GM12864 (cell line): ENCODE measurements around the gene TULP1.

ENCODE experiments used
- DNase-seq: peaks from one replicate; pipeline ENCODE4 v3.0.0-alpha.2; 2011; ENCODE audit warnings: low read depth
- H3K4me3 ChIP-seq: 2 replicates; pipeline ENCODE4 v1.5.1; 2011; ENCODE audit warnings: mild to moderate bottlenecking, low read depth, low read length, control low read depth
- CTCF ChIP-seq: IDR thresholded peaks from 2 replicates; pipeline ENCODE4 v1.5.1; 2011; ENCODE audit warnings: low read depth, mild to moderate bottlenecking, moderate library complexity, low read length, control low read depth, inconsistent platforms; ENCODE audit errors: missing control alignments

TULP1 gene

GRCh38 chr6:35477028-35477427 lies 35.7 kb downstream of the TULP1 start:
- no peak for DNase-seq
- TF ChIP-seq CTCF, result no peak
- no peak overlapping the region for H3K4me3 ChIP-seq

- no peak for DNase-seq
- H3K4me3 ChIP-seq, result no peak overlapping the region
- TF ChIP-seq CTCF, result no peak
Observed at GRCh38 chr6:35476004-35476403, 36.7 kb downstream of the TULP1 start.

- no peak for TF ChIP-seq CTCF
- no peak for DNase-seq
- H3K4me3 ChIP-seq, result no peak overlapping the region
Observed at GRCh38 chr6:35475573-35475972, 37.1 kb downstream of the TULP1 start.

GRCh38 chr6:35474942-35475570 lies 37.6 kb downstream of the TULP1 start:
- H3K4me3 ChIP-seq, result no peak overlapping the region
- TF ChIP-seq CTCF, result no peak
- no peak for DNase-seq

- no peak for DNase-seq
- no peak for TF ChIP-seq CTCF
- H3K4me3 ChIP-seq, result no peak overlapping the region
Observed at GRCh38 chr6:35474131-35474941, 38.4 kb downstream of the TULP1 start.

GRCh38 chr6:35473850-35474130 lies 38.9 kb downstream of the TULP1 start:
- no peak overlapping the region for H3K4me3 ChIP-seq
- DNase-seq, result no peak
- no peak for TF ChIP-seq CTCF
